HG02759 (cell line): ENCODE results near the gene DOC2A.
A peak's percentile ranks its signal among the peaks of the same experiment; 100 is the strongest.
"Not testable (repeated sequence)": the region's sequence is repeated elsewhere in the genome, so short reads cannot be mapped to it uniquely, and the experiment has no call there.

Source experiments
- ATAC-seq: cut with Tn5 transposase; IDR thresholded peaks from one replicate; pipeline ENCODE4 v1.9.1; 2021; ENCODE audit warnings: mild to moderate bottlenecking, moderate library complexity; ENCODE audit not compliant: unreplicated experiment

The DOC2A gene

GRCh38 chr16:30010844-30011713, at the start of gene DOC2A:
TSS of gene DOC2A (minus strand) at chr16:30011027. CDS start at chr16:30010222, 805 bp downstream.
- no peak for ATAC-seq

- ATAC-seq, result no peak
Observed at GRCh38 chr16:30060346-30060745, 49.5 kb upstream of the DOC2A start.

DNA sequence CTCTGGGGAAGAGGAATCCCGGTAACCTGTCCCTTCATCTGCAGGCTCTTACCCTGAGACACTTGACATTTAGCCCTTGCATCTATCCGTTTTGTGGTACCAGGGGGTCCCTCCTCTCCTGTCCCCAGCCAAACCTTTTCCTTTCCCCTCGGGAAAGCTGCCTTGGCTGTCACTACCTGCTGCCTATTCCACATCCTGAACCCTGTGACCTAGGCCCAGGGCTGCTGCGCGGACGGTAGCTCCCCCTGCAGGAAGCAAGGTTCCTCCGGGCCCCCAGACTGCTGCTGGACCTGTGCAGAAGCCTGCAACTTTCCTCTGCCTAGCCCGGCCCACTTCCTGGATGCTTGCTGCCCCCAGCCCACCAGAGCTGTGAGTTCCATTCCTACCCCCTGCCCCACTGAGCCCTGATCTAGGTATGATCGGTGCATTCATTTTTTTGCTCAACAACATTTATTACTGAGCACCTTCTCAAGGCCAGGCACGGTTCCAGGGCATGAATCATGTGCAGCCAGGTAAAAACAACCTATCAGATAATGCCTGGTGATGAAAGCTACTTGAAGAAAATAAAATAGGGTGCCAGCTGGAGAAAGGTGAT, 44.2 kb upstream of the DOC2A start:
- ATAC-seq, result no peak

GRCh38 chr16:30054451-30054850, 43.6 kb upstream of the DOC2A start:
- no peak for ATAC-seq

DNA sequence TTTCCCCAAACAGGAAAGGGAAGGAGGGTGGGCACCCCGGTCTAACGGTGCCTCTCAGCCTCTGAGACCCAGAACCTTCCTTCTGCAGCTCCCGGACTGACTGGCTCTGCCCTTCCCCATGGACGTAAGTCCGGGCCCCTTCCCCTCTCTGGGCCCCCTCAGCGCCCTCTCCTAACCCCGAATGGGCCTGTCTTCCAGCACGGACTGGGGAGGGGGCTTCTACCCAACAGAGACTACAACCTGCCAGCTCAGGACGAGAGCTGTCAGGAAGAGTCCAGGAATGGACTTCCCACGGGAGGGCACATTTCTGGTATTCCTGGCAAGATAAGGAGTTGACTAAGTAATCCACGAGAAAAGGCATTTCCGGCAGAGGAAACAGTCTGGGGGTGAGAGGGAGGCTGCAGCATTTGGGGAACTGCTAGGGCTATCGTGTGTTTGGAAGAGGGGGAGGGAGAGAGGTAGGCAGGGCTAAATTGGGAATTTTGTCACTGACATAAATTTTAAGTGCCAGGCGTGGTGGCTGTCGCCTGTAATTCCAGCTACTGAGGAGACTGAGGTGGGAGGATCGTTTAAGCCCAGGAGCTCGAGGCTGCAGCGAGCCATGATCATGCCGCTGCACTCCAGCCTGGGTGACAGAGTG, 42.7 kb upstream of the DOC2A start:
- ATAC-seq, result no peak

- ATAC-seq, result peak; percentile 84
Observed at GRCh38 chr16:30052671-30053372, 42.0 kb upstream of the DOC2A start.

DNA sequence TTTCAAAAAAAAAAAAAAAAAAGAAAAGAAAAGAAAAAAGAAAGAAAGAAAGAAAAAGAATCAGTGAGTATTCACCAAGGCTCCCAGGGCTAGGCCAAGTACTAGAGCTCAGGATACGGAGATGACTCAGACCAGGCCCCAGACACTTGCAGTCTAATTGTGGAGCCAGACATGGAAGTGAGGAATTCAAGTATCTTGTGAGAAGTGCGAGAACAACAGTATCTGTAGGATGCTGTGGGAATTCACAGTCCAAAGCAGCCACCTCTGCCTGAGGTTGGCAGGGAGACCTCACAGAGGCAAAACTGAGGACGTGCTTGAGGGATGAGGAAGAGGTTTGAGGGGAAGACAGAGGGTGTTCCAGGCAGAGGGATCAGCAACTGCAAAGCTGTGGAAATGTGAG, 40.7 kb upstream of the DOC2A start:
- no peak for ATAC-seq

GRCh38 chr16:30049871-30050270, 39.0 kb upstream of the DOC2A start:
- ATAC-seq, result no peak

GRCh38 chr16:30046588-30046987, 35.8 kb upstream of the DOC2A start:
- ATAC-seq, result no peak

- no peak for ATAC-seq
Observed at GRCh38 chr16:30046178-30046577, 35.4 kb upstream of the DOC2A start.

DNA sequence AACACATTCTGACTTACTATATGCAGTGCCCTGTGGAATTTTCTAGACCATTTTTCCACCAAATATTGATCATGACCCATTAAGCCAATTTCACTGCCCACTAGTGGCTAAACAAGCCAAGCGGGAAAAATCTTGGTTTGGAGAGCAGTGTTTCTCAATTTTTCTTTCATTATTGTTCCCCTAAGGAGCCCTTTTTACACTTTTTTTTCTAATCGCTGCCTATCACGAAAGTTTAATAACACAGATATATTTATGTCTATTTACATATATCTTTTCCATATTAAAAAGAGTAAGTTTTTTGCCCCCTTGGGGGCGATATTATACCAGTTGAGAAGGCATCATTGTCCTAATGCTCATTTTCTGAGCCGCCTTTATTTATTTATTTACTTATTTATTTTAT, 31.0 kb upstream of the DOC2A start:
- ATAC-seq, result no peak

DNA sequence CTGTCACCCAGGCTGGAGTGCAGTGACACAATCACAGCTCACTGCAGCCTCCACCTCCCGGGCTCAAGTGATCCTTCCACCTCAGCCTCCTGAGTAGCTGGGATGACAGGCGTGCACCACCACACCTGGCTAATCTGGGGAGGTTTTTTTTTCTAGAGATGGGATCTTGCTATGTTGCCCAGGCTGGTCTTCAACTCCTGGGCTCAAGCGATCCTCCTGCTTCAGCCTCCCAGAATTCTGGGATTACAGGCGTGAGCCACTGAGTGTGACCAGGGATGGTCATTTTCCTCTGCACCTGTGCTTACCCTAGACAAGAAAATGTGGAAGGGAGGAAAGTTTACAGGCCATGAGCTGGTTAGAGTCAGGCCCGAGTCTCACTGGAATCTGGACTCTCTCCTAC, 29.9 kb upstream of the DOC2A start:
- not testable (repeated sequence) for ATAC-seq

DNA sequence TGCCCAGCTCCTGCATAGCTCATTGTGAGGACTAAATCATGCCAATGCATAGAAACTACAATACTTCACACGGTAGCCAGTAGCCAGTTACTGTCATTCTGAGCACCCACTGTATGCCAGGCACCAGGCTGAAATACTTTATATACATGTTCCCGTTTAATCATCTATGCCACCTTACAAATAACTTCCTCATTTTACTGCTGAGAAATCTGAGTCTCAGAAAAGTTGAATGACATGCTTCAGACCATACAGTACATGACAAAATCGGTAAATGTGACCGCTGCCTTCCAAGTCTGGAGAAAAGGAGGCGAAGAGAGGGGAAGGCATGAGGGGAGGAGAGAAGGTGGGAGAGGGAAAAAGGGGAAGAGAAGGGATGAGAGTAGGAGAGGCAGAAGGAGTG, 29.4 kb upstream of the DOC2A start:
- ATAC-seq, result no peak

GRCh38 chr16:30033270-30033669, 22.4 kb upstream of the DOC2A start:
- ATAC-seq, result no peak

DNA sequence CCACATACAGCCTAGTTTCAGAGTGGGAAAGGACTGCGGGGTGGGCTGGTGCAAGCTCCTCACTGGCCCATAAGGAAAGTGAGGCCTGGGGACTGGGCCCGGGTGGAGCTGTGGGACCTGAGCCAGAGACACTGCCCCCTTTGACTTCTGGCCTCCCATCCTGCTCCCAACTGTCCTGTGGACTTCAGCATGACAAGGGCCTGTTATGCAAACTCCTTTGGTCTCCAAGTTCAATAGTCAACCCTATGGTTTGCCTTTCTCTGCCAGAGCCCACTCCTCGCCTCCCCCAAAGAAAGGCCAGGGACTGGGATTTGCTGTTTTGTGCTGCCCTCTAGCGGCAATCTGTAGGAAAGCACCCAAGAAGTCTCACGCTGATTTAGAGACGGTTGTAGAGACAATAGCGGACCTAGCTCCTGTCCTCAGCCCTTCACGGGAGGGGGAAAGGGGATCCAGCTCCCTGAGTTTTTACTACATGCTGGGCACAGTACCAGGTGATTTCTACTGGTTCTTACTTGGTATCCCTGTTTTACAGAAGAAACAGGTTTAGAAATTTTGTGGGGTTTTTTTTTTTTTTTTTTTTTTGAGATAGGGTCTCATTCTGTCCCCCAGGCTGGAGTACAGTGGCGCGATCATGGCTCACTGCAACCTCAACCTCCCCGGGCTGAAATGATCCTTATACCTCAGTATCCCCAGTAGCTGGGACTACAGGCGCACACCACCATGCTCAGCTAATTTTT, 21.4 kb upstream of the DOC2A start:
- ATAC-seq, result no peak

DNA sequence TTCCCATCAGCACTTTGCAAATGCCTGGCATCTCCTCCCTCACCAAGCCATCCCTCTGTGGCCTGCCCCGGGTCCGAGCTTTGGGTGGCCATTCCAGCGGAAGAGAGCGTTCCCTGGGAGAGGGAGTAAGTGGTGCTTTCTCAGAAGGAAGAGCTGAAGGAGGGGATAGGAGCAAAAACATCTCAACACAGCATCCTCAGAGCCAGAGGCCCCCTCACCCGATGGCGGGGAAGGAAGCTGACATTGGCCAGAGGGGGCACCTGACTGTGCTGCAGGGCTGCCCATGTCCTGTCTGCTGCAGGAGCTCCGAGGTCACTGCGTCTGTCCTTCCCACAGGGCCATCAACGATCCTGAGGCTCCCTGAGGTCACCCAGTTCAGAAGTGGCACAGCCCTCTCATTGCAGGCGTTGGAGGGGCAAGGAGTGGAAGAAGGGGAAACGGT, 20.7 kb upstream of the DOC2A start:
- ATAC-seq, result no peak

DNA sequence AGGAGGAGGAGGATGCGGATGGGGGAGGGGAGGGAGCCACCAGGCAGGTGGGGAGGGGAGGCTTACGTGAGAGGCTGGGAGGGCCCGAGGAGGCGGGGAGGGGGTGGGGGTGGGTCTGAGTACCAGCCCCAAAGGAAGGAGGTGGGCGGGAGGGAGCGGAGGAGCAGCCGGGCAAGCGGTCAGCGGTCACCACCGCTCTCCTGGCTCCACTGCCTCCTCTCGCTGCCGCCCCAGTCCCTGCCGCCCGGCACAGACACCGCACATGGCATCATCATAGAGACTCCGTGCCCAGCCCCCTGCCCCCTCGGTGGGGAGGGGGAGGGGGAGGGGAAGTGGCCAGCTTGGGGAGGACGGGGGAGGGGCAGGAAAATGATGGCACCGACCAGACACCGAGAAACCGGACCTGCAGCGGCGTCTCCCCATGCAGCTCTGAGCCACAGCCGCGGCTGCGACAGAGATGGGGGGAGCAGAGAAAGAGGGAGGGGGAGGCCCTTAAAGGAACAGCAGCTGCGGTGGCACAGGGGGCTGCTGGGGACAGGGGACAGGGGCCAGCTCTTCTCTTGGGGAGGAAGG, 20.1 kb upstream of the DOC2A start, which contains the start of gene TLCD3B:
TSS of gene TLCD3B (minus strand) at position 431 of the 573 bp plus-strand sequence. CDS start 744 bp downstream, outside the sequence.
- ATAC-seq, result no peak

GRCh38 chr16:30030011-30030685, 19.3 kb upstream of the DOC2A start:
- ATAC-seq, result no peak

DNA sequence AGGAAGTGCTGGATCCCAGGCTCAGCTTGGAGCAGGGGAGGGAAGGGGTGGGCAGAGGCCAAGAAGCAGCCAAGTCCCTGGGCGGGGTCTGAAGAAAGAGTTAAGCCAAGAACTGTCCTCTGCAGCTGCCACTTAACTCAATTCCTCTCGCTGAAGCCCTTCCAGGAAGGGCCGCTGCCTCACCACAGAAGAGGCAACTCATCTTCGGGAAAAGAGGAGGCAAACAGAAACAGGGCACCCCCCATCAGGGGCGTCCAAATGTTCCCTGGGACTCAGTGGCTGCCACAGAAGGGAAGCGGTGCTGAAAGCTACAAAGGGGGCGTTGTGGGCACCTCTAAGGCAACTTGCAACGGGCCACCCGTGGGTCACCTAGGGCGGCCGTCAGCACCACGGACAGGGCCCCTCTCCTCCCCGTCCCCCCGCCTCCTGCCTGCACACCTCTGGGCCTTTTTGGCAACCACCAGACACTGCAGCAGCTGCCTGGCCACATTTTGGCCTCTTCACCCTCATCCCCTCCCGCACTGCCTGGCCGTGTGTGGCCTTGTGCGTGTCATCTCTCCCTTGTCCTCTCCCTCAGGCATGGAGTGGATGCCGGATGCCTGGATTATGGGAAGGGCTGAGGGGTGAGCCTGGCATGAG, 17.7 kb upstream of the DOC2A start:
- ATAC-seq, result no peak
